ENCODE data around the gene CDH16. TPM values are rescaled to one million over a fixed set of nuclear protein-coding genes. Genes with fewer than 3 reads are reported as not detected.
A peak's percentile ranks its signal among the peaks of the same experiment; 100 is the strongest.

Gene CDH16
- total and polyA plus RNA-seq, 2 of the 13 experiments (the other 11 are each of a cell fraction or from before 2014, with no cell fraction given): 2.7 to 3.9 TPM

DNA sequence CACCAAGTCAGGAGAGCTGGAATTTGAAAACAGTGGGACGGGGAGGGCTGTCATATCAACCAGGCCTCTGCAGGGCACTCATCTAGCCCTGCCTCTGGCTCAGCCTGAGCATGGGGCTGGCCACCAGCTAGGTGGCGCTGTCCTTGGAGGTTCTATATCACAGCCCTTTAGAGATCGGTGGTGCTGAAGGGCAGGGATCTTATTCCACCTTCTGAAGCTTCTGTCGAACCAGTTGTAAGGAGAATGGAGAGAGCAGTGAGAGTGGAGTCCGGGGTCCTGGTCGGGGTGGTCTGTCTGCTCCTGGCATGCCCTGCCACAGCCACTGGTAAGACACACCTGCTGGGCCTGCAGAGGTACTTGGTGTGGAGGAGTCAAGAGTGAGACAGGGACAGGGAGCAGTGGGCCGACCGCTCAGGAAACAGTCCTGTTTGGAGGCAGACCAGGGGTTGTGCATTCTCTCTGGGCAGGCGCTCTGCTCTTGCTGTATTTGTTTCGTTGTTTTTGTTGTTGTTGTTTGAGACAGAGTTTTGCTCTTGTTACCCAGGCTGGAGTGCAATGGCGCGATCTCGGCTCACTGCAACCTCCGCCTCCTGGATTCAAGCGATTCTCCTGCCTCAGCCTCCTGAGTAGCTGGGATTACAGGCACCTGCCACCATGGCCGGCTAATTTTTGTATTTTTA, 42.5 kb upstream of the CDH16 start, which contains the start of gene CES3 (continued):
- TF ChIP-seq, protein P1, sequence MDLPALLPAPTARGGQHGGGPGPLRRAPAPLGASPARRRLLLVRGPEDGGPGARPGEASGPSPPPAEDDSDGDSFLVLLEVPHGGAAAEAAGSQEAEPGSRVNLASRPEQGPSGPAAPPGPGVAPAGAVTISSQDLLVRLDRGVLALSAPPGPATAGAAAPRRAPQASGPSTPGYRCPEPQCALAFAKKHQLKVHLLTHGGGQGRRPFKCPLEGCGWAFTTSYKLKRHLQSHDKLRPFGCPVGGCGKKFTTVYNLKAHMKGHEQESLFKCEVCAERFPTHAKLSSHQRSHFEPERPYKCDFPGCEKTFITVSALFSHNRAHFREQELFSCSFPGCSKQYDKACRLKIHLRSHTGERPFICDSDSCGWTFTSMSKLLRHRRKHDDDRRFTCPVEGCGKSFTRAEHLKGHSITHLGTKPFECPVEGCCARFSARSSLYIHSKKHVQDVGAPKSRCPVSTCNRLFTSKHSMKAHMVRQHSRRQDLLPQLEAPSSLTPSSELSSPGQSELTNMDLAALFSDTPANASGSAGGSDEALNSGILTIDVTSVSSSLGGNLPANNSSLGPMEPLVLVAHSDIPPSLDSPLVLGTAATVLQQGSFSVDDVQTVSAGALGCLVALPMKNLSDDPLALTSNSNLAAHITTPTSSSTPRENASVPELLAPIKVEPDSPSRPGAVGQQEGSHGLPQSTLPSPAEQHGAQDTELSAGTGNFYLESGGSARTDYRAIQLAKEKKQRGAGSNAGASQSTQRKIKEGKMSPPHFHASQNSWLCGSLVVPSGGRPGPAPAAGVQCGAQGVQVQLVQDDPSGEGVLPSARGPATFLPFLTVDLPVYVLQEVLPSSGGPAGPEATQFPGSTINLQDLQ (CRISPR knock-in tag; IDR thresholded peaks at IDR 0.05): no peak
- TF ChIP-seq ZNF235 (CRISPR knock-in tag; IDR thresholded peaks at IDR 0.05; ENCODE audit: borderline replicate concordance) (no peak), U2AF1 (optimal IDR thresholded peaks at IDR 0.05; ENCODE audit: low read depth, low read length) (no peak), ZNF766 (CRISPR knock-in tag; IDR thresholded peaks at IDR 0.05; ENCODE audit: borderline replicate concordance) (no peak), ZSCAN29 (CRISPR knock-in tag; conservative IDR thresholded peaks at IDR 0.05) (peak; percentile 81), PCBP2 (optimal IDR thresholded peaks at IDR 0.05; ENCODE audit: low read depth, low read length, poor library complexity, severe bottlenecking) (no peak), MED1 (CRISPR knock-in tag; IDR thresholded peaks at IDR 0.05) (peak; percentile 41; the same call in 1 of the 2 replicates), ZKSCAN5 (CRISPR knock-in tag; IDR thresholded peaks at IDR 0.05) (no peak), AKNA (CRISPR knock-in tag; IDR thresholded peaks at IDR 0.05; ENCODE audit: borderline replicate concordance) (no peak), HMG20A (CRISPR knock-in tag; IDR thresholded peaks at IDR 0.05; ENCODE audit: borderline replicate concordance) (0 out of 2 replicates have a peak, but pooled peaks have one; percentile 11), HNF1A (IDR thresholded peaks at IDR 0.05; ENCODE audit: low read depth) (no peak), HNF1A (CRISPR knock-in tag; IDR thresholded peaks at IDR 0.05; ENCODE audit: borderline replicate concordance) (peak; percentile 18; the same call in 1 of the 2 replicates)
- TF ChIP-seq, protein P2, sequence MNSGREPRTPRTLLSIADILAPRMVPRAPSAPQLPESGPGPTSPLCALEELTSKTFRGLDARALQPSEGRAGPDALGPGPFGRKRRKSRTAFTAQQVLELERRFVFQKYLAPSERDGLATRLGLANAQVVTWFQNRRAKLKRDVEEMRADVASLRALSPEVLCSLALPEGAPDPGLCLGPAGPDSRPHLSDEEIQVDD (CRISPR knock-in tag; IDR thresholded peaks at IDR 0.05; ENCODE audit: borderline replicate concordance): no peak
- TF ChIP-seq, protein P3, sequence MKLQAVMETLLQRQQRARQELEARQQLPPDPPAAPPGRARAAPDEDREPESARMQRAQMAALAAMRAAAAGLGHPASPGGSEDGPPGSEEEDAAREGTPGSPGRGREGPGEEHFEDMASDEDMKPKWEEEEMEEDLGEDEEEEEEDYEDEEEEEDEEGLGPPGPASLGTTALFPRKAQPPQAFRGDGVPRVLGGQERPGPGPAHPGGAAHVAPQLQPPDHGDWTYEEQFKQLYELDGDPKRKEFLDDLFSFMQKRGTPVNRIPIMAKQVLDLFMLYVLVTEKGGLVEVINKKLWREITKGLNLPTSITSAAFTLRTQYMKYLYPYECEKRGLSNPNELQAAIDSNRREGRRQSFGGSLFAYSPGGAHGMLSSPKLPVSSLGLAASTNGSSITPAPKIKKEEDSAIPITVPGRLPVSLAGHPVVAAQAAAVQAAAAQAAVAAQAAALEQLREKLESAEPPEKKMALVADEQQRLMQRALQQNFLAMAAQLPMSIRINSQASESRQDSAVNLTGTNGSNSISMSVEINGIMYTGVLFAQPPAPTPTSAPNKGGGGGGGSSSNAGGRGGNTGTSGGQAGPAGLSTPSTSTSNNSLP (IDR thresholded peaks at IDR 0.05; ENCODE audit: low read depth, low read length): peak; percentile 53; the same call in 1 of the 2 replicates

All from HepG2 (cell line).